NT2/D1 (cell line): Measurements from ENCODE around the gene KCNK2.

Source experiments
- SUZ12 ChIP-seq: IDR thresholded peaks from 2 replicates; pipeline ENCODE4 v1.6.1; 2011; ENCODE audit not compliant: insufficient read length, insufficient read depth; ENCODE audit errors: extremely low read depth
- YY1 ChIP-seq: IDR thresholded peaks from 2 replicates; pipeline ENCODE4 v1.6.1; 2011; ENCODE audit not compliant: insufficient read length, insufficient read depth

- TF ChIP-seq YY1, result no peak
- no peak for TF ChIP-seq SUZ12
Measured at GRCh38 chr1:215119056-215119455, 36.5 kb downstream of the KCNK2 start.
